Measurements from ENCODE around the gene MED25. TPM values are rescaled to one million over a fixed set of nuclear protein-coding genes. Genes with fewer than 3 reads are reported as not detected.
A peak's percentile ranks its signal among the peaks of the same experiment; 100 is the strongest.
"Not testable (repeated sequence)": the region's sequence is repeated elsewhere in the genome, so short reads cannot be mapped to it uniquely, and the experiment has no call there.

The MED25 gene
- total and polyA plus RNA-seq, 12 donors, result 39.5 to 149 (median 54.9) TPM

DNA sequence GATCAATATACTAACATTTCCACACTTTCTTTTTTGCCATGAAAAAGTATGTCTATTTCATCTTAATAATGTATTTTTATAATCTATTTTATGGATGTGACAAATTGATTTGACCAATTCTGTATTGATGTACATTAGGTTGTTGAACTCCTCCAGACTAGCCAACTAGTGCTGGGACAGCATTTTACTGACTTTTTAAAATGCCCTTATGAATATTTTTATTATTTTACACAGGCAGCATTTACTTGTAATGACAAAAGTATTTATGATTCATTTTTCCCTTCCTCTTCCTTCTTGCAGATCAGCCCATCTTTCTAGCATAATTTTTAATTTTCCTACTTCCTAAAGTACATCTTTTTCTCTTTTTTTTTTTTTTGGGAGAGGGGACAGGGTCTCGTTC, 4.1 kb upstream of the MED25 start:
- H3K36me3 ChIP-seq, result no peaks in the 10 kb centered on the region
- H3K4me1 ChIP-seq, result peaks cover 8 to 50% (median 34%) of the 10 kb centered on the region in 9 donors
- peak overlapping the region; percentile 79 to 95 (median 88) for H3K27ac ChIP-seq
- H3K9me3 ChIP-seq, result no peaks in the 10 kb centered on the region
- ATAC-seq, result no peak
- intact Hi-C loops (cut with DNase I), result loop anchor here in 4 of 10 donors (5.0 kb wide), 2 partner anchors 38 to 47 kb away; partner anchors contain the start of genes PTOV1 (in 3 of the 4) and AP2A1 (in 1 of the 4)
- 63 to 68% methylated on average over 1 of the region's 1 CpG for WGBS, 2 donors
- DNase-seq, result no peak
- TF ChIP-seq, protein P1, sequence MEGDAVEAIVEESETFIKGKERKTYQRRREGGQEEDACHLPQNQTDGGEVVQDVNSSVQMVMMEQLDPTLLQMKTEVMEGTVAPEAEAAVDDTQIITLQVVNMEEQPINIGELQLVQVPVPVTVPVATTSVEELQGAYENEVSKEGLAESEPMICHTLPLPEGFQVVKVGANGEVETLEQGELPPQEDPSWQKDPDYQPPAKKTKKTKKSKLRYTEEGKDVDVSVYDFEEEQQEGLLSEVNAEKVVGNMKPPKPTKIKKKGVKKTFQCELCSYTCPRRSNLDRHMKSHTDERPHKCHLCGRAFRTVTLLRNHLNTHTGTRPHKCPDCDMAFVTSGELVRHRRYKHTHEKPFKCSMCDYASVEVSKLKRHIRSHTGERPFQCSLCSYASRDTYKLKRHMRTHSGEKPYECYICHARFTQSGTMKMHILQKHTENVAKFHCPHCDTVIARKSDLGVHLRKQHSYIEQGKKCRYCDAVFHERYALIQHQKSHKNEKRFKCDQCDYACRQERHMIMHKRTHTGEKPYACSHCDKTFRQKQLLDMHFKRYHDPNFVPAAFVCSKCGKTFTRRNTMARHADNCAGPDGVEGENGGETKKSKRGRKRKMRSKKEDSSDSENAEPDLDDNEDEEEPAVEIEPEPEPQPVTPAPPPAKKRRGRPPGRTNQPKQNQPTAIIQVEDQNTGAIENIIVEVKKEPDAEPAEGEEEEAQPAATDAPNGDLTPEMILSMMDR (IDR thresholded peaks at IDR 0.05), result no peak
- H3K27me3 ChIP-seq, result no peaks in the 10 kb centered on the region
- peak overlapping the region in 8 of 10 donors; percentile 42 to 86 (median 66) for H3K4me3 ChIP-seq

DNA sequence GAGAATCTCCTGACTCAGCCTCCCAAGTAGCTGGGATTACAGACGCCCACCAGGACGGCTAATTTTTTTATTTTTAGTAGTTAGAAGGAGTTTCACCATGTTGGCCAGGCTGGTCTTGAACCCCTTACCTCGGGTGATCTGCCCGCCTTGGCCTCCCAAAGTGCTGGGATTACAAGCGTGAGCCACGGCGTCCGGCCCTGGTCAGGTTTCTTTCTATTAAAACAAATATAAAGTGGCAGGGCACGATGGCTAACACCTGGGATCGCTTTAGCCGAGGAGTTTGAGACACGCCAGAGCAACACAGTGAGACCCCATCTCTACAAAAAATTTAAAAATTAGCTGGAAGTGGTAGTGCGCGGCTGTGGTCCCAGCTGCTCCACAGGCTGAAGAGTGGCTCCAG, 1.5 kb upstream of the MED25 start:
- Histone ChIP-seq H3K9me3 (no peaks in the 10 kb centered on the region), H3K27me3 (no peaks in the 10 kb centered on the region), H3K27ac (peak overlapping the region; percentile 61 to 98 (median 96)), H3K4me1 (peaks cover 5 to 52% (median 40%) of the 10 kb centered on the region in 9 donors), H3K36me3 (peaks cover 0 to 15% (median 0%) of the 10 kb centered on the region in 9 donors), H3K4me3 (no peak overlapping the region)
- ATAC-seq, result no peak
- TF ChIP-seq, protein P1 (IDR thresholded peaks at IDR 0.05), result no peak
- WGBS, 2 donors, result 87% methylated on average over 14 of the region's 14 CpGs
- intact Hi-C loops (cut with DNase I), result loop anchor here in 4 of 10 donors (2.0 to 5.0 kb wide), 3 partner anchors 34 to 51 kb away; partner anchors contain the start of genes PNKP (in 4 of the 4) and PTOV1 (in 2 of the 4)
- DNase-seq, result no peak

DNA sequence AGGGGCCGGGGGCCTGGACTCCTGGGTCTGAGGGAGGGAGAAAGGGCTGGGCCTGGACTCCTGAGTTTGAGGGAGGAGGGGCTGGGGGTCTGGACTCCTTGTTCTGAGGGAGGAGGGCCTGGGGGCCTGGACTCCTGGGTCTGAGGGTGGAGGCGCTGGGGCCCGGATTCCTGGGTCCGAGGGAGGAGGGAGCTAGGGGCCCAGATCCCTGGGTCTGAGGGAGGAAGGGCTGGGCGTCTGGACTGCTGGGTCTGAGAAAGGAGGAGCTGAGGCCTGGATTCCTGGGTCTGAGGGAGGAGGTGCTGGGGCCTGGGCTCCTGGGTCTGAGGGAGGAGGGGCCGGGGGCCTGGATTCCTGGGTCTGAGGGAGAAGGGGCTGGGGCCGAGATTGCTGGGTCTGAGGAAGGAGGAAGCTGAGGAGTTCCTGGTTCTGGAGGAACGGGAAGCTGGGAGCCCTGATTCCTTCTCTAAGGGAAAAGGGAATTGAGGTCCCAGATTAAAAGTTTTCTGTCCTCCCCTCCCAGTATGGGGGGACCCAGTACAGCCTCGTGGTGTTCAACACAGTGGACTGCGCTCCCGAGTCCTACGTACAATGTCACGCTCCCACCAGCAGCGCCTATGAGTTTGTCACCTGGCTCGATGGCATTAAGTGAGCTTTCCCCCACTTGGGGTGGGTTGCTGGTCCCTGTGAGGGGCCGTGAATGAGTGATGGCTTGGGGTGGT, 721 bp downstream of the MED25 start:
- ATAC-seq, result peak in 1 of 8 donors; percentile 7
- intact Hi-C loops (cut with DNase I), result loop anchor here in 5 of 10 donors (2.0 to 5.0 kb wide), 4 partner anchors 32 to 50 kb away; partner anchors contain the start of genes PNKP (in 4 of the 5) and PTOV1 (in 2 of the 5)
- H3K9me3 ChIP-seq, result no peaks in the 10 kb centered on the region
- peaks cover 0 to 27% (median 0%) of the 10 kb centered on the region in 9 donors for H3K36me3 ChIP-seq
- peak overlapping the region; percentile 49 to 93 (median 86) for H3K4me3 ChIP-seq
- TF ChIP-seq, protein P1 (IDR thresholded peaks at IDR 0.05), result no peak
- peak overlapping the region; percentile 83 to 98 (median 96) for H3K27ac ChIP-seq
- no peaks in the 10 kb centered on the region for H3K27me3 ChIP-seq
- DNase-seq, result no peak
- H3K4me1 ChIP-seq, result peaks cover 5 to 43% (median 36%) of the 10 kb centered on the region in 9 donors
- 22 to 24% methylated on average over 16 of the region's 16 CpGs for WGBS, 2 donors

DNA sequence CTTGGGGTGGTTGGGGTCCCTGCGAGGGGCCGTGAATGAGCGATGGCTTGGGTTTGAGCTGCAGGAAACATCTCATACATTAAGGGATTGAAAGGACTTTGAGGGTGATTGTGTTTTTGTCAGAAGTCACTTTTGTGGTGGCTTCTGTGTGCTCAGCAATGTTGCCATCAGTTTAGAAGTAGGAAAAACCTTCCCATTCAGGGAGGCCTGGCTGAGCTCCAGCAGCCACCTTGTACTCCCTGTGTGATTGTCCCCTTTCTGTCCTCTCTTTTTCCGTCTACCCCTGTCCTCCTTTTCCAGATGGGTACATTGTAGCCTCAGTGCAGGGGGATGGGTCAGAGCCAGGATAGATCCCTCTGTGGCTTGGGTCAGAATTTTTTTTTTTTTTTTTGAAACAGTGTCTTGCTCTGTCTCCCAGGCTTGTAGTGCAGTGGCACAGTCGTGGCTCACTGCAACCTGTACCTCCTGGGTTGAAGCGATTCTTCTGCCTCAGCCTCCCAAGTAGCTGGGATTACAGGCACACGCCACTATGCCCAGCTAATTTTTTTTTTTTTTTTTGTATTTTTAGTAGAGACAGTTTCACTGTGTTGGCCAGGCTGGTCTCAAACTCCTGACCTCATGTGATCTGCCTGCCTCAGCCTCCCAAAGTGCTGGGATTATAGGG, 1.5 kb downstream of the MED25 start:
- Histone ChIP-seq H3K4me1 (peaks cover 5 to 37% (median 30%) of the 10 kb centered on the region in 9 donors), H3K27ac (peak overlapping the region in 8 of 10 donors; percentile 92 to 98 (median 96)), H3K4me3 (peak overlapping the region in 8 of 10 donors; percentile 49 to 93 (median 88)), H3K36me3 (peaks cover 0 to 35% (median 0%) of the 10 kb centered on the region in 9 donors)
- not testable (repeated sequence) for H3K27me3 ChIP-seq, DNase-seq, H3K9me3 ChIP-seq, ATAC-seq
- 65 to 68% methylated on average over 7 of the region's 7 CpGs for WGBS, 2 donors
- intact Hi-C loops (cut with DNase I), result loop anchor here in 5 of 10 donors (2.0 to 5.0 kb wide), 4 partner anchors 31 to 49 kb away; partner anchors contain the start of genes PNKP (in 4 of the 5) and PTOV1 (in 2 of the 5)

Data from heart right ventricle (tissue), 16 donors.